HEK293 (cell line): Measurements from ENCODE around the gene TNFSF4.

Experiments used
- CTCF ChIP-seq: fragments of 450-650 bp; formaldehyde crosslinking; IDR thresholded peaks from 2 replicates; pipeline ENCODE4 v1.5.1; 2016; ENCODE audit warnings: missing biosample characterization, missing genetic modification characterization
- KLF7 ChIP-seq: fragments of 450-650 bp; formaldehyde crosslinking; IDR thresholded peaks from 2 replicates; pipeline ENCODE4 v1.5.1; 2016; ENCODE audit warnings: missing biosample characterization, missing genetic modification characterization, borderline replicate concordance
- TSHZ1 ChIP-seq: fragments of 450-650 bp; formaldehyde crosslinking; IDR thresholded peaks from 2 replicates; pipeline ENCODE4 v1.5.1; 2016; ENCODE audit warnings: missing biosample characterization, missing genetic modification characterization, borderline replicate concordance
- ZNF10 ChIP-seq: fragments of 450-650 bp; formaldehyde crosslinking; IDR thresholded peaks from 2 replicates; pipeline ENCODE4 v1.5.1; 2017; ENCODE audit warnings: missing biosample characterization, missing genetic modification characterization
- ZNF121 ChIP-seq: fragments of 450-650 bp; formaldehyde crosslinking; IDR thresholded peaks from 2 replicates; pipeline ENCODE4 v1.5.1; 2016; ENCODE audit warnings: missing biosample characterization, missing genetic modification characterization
- ZNF174 ChIP-seq: fragments of 450-650 bp; formaldehyde crosslinking; IDR thresholded peaks from 2 replicates; pipeline ENCODE4 v1.5.0; 2017; ENCODE audit warnings: missing biosample characterization, mild to moderate bottlenecking, missing genetic modification characterization
- ZNF274 ChIP-seq, 2 experiments: fragments of 200-500 bp in 1 of 2; fragments of 450-650 bp in 1 of 2; sonication (Bioruptor generic) in 1 of 2; formaldehyde crosslinking in 1 of 2; IDR thresholded peaks; 2 replicates each; pipeline versions ENCODE4 v1.5.1 to v1.6.1; 2014 to 2016; ENCODE audit warnings: borderline replicate concordance in 1 of 2, inconsistent platforms in 1 of 2, low read length in 1 of 2, missing biosample characterization in 1 of 2, missing genetic modification characterization in 1 of 2
- ZNF362 ChIP-seq: fragments of 450-650 bp; formaldehyde crosslinking; IDR thresholded peaks from 2 replicates; pipeline ENCODE4 v1.5.1; 2016; ENCODE audit warnings: missing biosample characterization, missing genetic modification characterization
- ZNF391 ChIP-seq: fragments of 450-650 bp; formaldehyde crosslinking; IDR thresholded peaks from 2 replicates; pipeline ENCODE4 v1.5.1; 2016; ENCODE audit warnings: low read depth, missing biosample characterization, missing genetic modification characterization, borderline replicate concordance
- ZNF629 ChIP-seq: fragments of 450-650 bp; formaldehyde crosslinking; IDR thresholded peaks from 2 replicates; pipeline ENCODE4 v1.5.1; 2017; ENCODE audit warnings: missing biosample characterization, missing genetic modification characterization
- ZSCAN18 ChIP-seq: fragments of 450-650 bp; formaldehyde crosslinking; IDR thresholded peaks from 2 replicates; pipeline ENCODE4 v1.5.1; 2016; ENCODE audit warnings: missing biosample characterization, missing genetic modification characterization

GRCh38 chr1:173161510-173162221, 45.5 kb downstream of the TNFSF4 start:
- TF ChIP-seq ZSCAN18 (tag by site-specific recombination) (no peak), ZNF121 (no peak), ZNF629 (tag by site-specific recombination) (no peak), CTCF (no peak), ZNF391 (tag by site-specific recombination) (no peak), ZNF362 (tag by site-specific recombination) (no peak), ZNF274 (IDR thresholded peaks at IDR 0.05; ENCODE audit: low read length) (no peak), ZNF274 (tag by site-specific recombination; IDR thresholded peaks at IDR 0.05; ENCODE audit: borderline replicate concordance) (no peak), ZNF174 (no peak), KLF7 (tag by site-specific recombination) (no peak), ZNF10 (no peak), TSHZ1 (tag by site-specific recombination) (no peak)
